Cardiac muscle cell (in vitro differentiated cells and primary cell): ENCODE data around the gene SIDT1. TPM values are rescaled to one million over a fixed set of nuclear protein-coding genes. Genes with fewer than 3 reads are reported as not detected.

ENCODE experiments used
- DNase-seq, 2 donors: peaks; one replicate each; pipeline versions ENCODE4 v3.0.0 to v3.0.0-alpha.2; 2010 to 2017; ENCODE audit warnings: low read depth in 1 of 2, low spot score in 1 of 2
- H3K27ac ChIP-seq: fragments of 200-600 bp; sonication (generic); 2 replicates; pipeline ENCODE4 v1.5.1; 2016
- H3K27me3 ChIP-seq: fragments of 200-600 bp; sonication (generic); 2 replicates; pipeline ENCODE4 v1.6.0; 2016; ENCODE audit warnings: control low read depth
- H3K36me3 ChIP-seq: fragments of 200-600 bp; sonication (generic); 2 replicates; pipeline ENCODE4 v1.5.1; 2016; ENCODE audit warnings: control low read depth
- H3K4me1 ChIP-seq: fragments of 200-600 bp; sonication (generic); 2 replicates; pipeline ENCODE4 v1.8.1; 2017; ENCODE audit warnings: low read depth, mild to moderate bottlenecking, mixed run types
- H3K4me3 ChIP-seq: fragments of 200-600 bp; sonication (generic); 2 replicates; pipeline ENCODE4 v1.5.1; 2016; ENCODE audit warnings: mild to moderate bottlenecking
- H3K9me3 ChIP-seq: fragments of 200-600 bp; sonication (generic); 2 replicates; pipeline ENCODE4 v1.5.1; 2017; ENCODE audit warnings: low read depth, mild to moderate bottlenecking, control low read depth
- CTCF ChIP-seq: IDR thresholded peaks from 2 replicates; pipeline ENCODE4 v1.5.1; 2012; ENCODE audit warnings: low read depth, mild to moderate bottlenecking, low read length
- polyA plus RNA-seq: library from polyadenylated mRNA; unstranded; fragments of >200 nt; fragmentation: Nextera tagmentation; extraction: Ambion mirVana; gene quantifications from 2 replicates; pipeline ENCODE4 v1.2.1, GENCODE V29; 2016
- total RNA-seq: library from RNA; depleted of rRNA; stranded (reverse); fragments of >200 nt; gene quantifications from 2 replicates; pipeline ENCODE4 v1.2.3, GENCODE V29; 2016

SIDT1 gene
- total and polyA plus RNA-seq, 2 experiments from 2014 or later, result 0.32 TPM; not detected in 1

- Histone ChIP-seq H3K4me3 (no peak overlapping the region), H3K36me3 (no peaks in the 10 kb centered on the region), H3K27me3 (peaks cover 1% of the 10 kb centered on the region), H3K9me3 (no peaks in the 10 kb centered on the region), H3K27ac (no peak overlapping the region), H3K4me1 (no peaks in the 10 kb centered on the region)
- DNase-seq, result no peak
- TF ChIP-seq CTCF, result no peak
Observed at GRCh38 chr3:113617726-113618125, 85.4 kb downstream of the SIDT1 start.

GRCh38 chr3:113620091-113620490, 87.7 kb downstream of the SIDT1 start:
- no peaks in the 10 kb centered on the region for H3K9me3 ChIP-seq
- no peaks in the 10 kb centered on the region for H3K4me1 ChIP-seq
- peaks cover 23% of the 10 kb centered on the region for H3K27me3 ChIP-seq
- H3K27ac ChIP-seq, result no peak overlapping the region
- no peaks in the 10 kb centered on the region for H3K36me3 ChIP-seq
- DNase-seq, result no peak
- TF ChIP-seq CTCF, result no peak
- no peak overlapping the region for H3K4me3 ChIP-seq

GRCh38 chr3:113623324-113623723, 91.0 kb downstream of the SIDT1 start:
- H3K36me3 ChIP-seq, result no peaks in the 10 kb centered on the region
- DNase-seq, result peak in 1 of 2 donors; percentile 12
- peak; percentile 22 for TF ChIP-seq CTCF
- H3K4me1 ChIP-seq, result no peaks in the 10 kb centered on the region
- H3K27ac ChIP-seq, result no peak overlapping the region
- no peaks in the 10 kb centered on the region for H3K9me3 ChIP-seq
- no peak overlapping the region for H3K4me3 ChIP-seq
- H3K27me3 ChIP-seq, result peaks cover 36% of the 10 kb centered on the region

GRCh38 chr3:113623811-113624210, 91.5 kb downstream of the SIDT1 start:
- Histone ChIP-seq H3K27ac (no peak overlapping the region), H3K4me3 (no peak overlapping the region), H3K27me3 (peaks cover 36% of the 10 kb centered on the region), H3K36me3 (no peaks in the 10 kb centered on the region), H3K4me1 (no peaks in the 10 kb centered on the region), H3K9me3 (no peaks in the 10 kb centered on the region)
- DNase-seq, result no peak
- TF ChIP-seq CTCF, result no peak

GRCh38 chr3:113625834-113626233, 93.5 kb downstream of the SIDT1 start:
- no peaks in the 10 kb centered on the region for H3K36me3 ChIP-seq
- no peak for DNase-seq
- peaks cover 36% of the 10 kb centered on the region for H3K27me3 ChIP-seq
- no peak for TF ChIP-seq CTCF
- H3K27ac ChIP-seq, result no peak overlapping the region
- no peaks in the 10 kb centered on the region for H3K9me3 ChIP-seq
- H3K4me3 ChIP-seq, result no peak overlapping the region
- no peaks in the 10 kb centered on the region for H3K4me1 ChIP-seq
